Measurements from ENCODE around the gene VDAC1.

DNA sequence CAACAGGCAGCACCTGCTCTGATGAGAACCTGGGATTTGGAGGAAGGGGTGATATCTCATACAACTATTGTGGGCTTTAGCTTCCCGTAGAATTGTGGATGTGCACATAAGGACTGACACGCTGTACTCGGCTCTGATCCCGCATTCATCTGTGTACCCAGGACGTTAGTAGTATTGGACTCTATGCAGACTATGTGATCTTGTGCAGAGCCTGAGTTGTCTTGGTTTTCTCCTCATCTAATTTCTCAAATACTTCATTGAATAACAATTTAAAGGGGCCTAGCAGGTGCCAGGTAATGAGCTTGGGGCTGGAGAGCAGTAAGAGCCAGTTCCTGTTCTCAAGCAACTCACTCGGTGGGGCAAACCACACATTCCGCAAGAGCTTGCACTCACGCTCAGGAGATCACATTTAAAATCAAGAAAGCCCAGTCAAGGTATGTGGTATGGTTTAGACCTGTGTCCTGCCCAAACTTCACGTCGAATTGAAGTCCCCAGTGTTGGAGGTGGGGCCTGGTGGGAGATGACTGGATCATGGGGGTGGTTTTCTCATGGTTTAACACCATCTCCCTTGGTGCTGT is 51.1 kb downstream of the VDAC1 start:
- TF ChIP-seq, protein P1, sequence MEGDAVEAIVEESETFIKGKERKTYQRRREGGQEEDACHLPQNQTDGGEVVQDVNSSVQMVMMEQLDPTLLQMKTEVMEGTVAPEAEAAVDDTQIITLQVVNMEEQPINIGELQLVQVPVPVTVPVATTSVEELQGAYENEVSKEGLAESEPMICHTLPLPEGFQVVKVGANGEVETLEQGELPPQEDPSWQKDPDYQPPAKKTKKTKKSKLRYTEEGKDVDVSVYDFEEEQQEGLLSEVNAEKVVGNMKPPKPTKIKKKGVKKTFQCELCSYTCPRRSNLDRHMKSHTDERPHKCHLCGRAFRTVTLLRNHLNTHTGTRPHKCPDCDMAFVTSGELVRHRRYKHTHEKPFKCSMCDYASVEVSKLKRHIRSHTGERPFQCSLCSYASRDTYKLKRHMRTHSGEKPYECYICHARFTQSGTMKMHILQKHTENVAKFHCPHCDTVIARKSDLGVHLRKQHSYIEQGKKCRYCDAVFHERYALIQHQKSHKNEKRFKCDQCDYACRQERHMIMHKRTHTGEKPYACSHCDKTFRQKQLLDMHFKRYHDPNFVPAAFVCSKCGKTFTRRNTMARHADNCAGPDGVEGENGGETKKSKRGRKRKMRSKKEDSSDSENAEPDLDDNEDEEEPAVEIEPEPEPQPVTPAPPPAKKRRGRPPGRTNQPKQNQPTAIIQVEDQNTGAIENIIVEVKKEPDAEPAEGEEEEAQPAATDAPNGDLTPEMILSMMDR (IDR thresholded peaks at IDR 0.05) = no peak
- no peak for TF ChIP-seq POLR2A (IDR thresholded peaks at IDR 0.05; ENCODE audit: low read depth)
